IMR-90 (cell line): Measurements from ENCODE around the gene KLHL29. TPM values are rescaled to one million over a fixed set of nuclear protein-coding genes. Genes with fewer than 3 reads are reported as not detected.

Source experiments
- ATAC-seq: fragments of 200-7000 bp; cut with Tn5 transposase; 2 replicates; pipeline ENCODE4 v1.9.1; 2020; ENCODE audit warnings: low read depth, mild to moderate bottlenecking, moderate library complexity
- BruUV-seq: library from RNA; stranded (reverse); fragments of 400-500 nt; replicated peaks from 2 replicates; lab custom pipeline; 2021; lab: Mats Ljungman, UMichigan
- CTCF ChIA-PET: fragments of 300-600 bp; formaldehyde crosslinking; extraction: SDS; loops from one replicate; lab custom pipeline; 2021; ENCODE audit warnings: antibody characterized with exemption; lab: Yijun Ruan, JAX
- POLR2A ChIA-PET: fragments of 300-600 bp; sonication (Branson Sonifier 250); formaldehyde crosslinking; loops from one replicate; lab custom pipeline; 2022; ENCODE audit warnings: antibody characterized with exemption; ENCODE audit not compliant: unreplicated experiment; lab: Charles Lee
- DNase-seq: peaks from one replicate; pipeline ENCODE4 v3.0.0; 2013
- H2AFZ ChIP-seq: replicated peaks from 2 replicates; pipeline ENCODE3; 2013; ENCODE audit warnings: low read length, mild to moderate bottlenecking; ENCODE audit not compliant: poor library complexity
- H2AK5ac ChIP-seq: 2 replicates; pipeline ENCODE4 v1.6.1; 2013; ENCODE audit warnings: low read depth, low read length, inconsistent platforms
- H2AK9ac ChIP-seq: replicated peaks from 2 replicates; pipeline ENCODE3; 2013; ENCODE audit warnings: mild to moderate bottlenecking, low read depth, low read length, moderate library complexity; ENCODE audit not compliant: poor library complexity
- H2BK120ac ChIP-seq: 2 replicates; pipeline ENCODE4 v1.6.1; 2013; ENCODE audit warnings: low read depth, low read length, inconsistent platforms
- H2BK15ac ChIP-seq: 3 replicates; pipeline ENCODE4 v1.6.1; 2013; ENCODE audit warnings: low read depth, low read length, inconsistent platforms
- H2BK20ac ChIP-seq: 2 replicates; pipeline ENCODE4 v1.6.1; 2013; ENCODE audit warnings: low read depth, mild to moderate bottlenecking, inconsistent platforms, low read length, moderate library complexity
- H2BK5ac ChIP-seq: 2 replicates; pipeline ENCODE4 v1.6.1; 2013; ENCODE audit warnings: mild to moderate bottlenecking, low read depth, low read length, inconsistent platforms; ENCODE audit not compliant: poor library complexity, severe bottlenecking
- H3K14ac ChIP-seq: replicated peaks from 2 replicates; pipeline ENCODE4 v1.6.1; 2013; ENCODE audit warnings: low read depth, low read length, inconsistent platforms
- H3K18ac ChIP-seq: 2 replicates; pipeline ENCODE4 v1.6.1; 2013; ENCODE audit warnings: low read depth, low read length, control low read depth
- H3K23ac ChIP-seq: 2 replicates; pipeline ENCODE4 v1.6.1; 2013; ENCODE audit warnings: low read depth, low read length, inconsistent platforms
- H3K27ac ChIP-seq: 2 replicates; pipeline ENCODE4 v1.5.1; 2013; ENCODE audit warnings: mild to moderate bottlenecking, control low read depth, low read length; ENCODE audit not compliant: insufficient read depth
- H3K27me3 ChIP-seq: 2 replicates; pipeline ENCODE4 v1.6.1; 2013; ENCODE audit warnings: low read length; ENCODE audit not compliant: control insufficient read depth, insufficient read depth
- H3K36me3 ChIP-seq: 2 replicates; pipeline ENCODE4 v1.6.1; 2013; ENCODE audit warnings: low read length, mixed read lengths; ENCODE audit not compliant: control insufficient read depth, insufficient read depth
- H3K4ac ChIP-seq: 2 replicates; pipeline ENCODE4 v1.6.1; 2013; ENCODE audit warnings: low read depth, low read length, inconsistent platforms
- H3K4me1 ChIP-seq: 2 replicates; pipeline ENCODE4 v1.6.1; 2013; ENCODE audit warnings: low read length, mixed read lengths; ENCODE audit not compliant: control insufficient read depth, insufficient read depth
- H3K4me2 ChIP-seq: 2 replicates; pipeline ENCODE4 v1.6.1; 2013; ENCODE audit warnings: low read depth, mild to moderate bottlenecking, control low read depth, low read length, moderate library complexity
- H3K4me3 ChIP-seq: 2 replicates; pipeline ENCODE4 v1.5.1; 2013; ENCODE audit warnings: low read depth, mild to moderate bottlenecking, control low read depth, low read length, moderate library complexity; ENCODE audit not compliant: insufficient read depth
- H3K56ac ChIP-seq: 2 replicates; pipeline ENCODE4 v1.6.1; 2013; ENCODE audit warnings: low read length, inconsistent platforms; ENCODE audit not compliant: insufficient read depth; ENCODE audit errors: extremely low read depth
- H3K79me1 ChIP-seq, 2 experiments: 2 replicates each; pipeline ENCODE4 v1.6.1; 2013; ENCODE audit warnings: low read length in 2 of 2, inconsistent platforms in 1 of 2, low read depth in 1 of 2
- H3K9ac ChIP-seq: 2 replicates; pipeline ENCODE4 v1.6.1; 2013; ENCODE audit warnings: low read depth, low read length, control low read depth
- H3K9me1 ChIP-seq: 2 replicates; pipeline ENCODE4 v1.6.1; 2013; ENCODE audit warnings: low read length, inconsistent platforms; ENCODE audit not compliant: insufficient read depth
- H3K9me3 ChIP-seq: 2 replicates; pipeline ENCODE4 v1.6.1; 2013; ENCODE audit warnings: low read length; ENCODE audit not compliant: control insufficient read depth, insufficient read depth
- H4K20me1 ChIP-seq: 2 replicates; pipeline ENCODE4 v1.6.1; 2013; ENCODE audit warnings: low read length, inconsistent platforms; ENCODE audit not compliant: insufficient read depth
- H4K5ac ChIP-seq: 2 replicates; pipeline ENCODE4 v1.6.1; 2013; ENCODE audit warnings: mild to moderate bottlenecking, low read depth, low read length, control low read depth
- H4K8ac ChIP-seq, 2 experiments: 2 replicates each; pipeline ENCODE4 v1.6.1; 2013; ENCODE audit warnings: low read depth in 2 of 2, low read length in 2 of 2, control low read depth in 1 of 2, inconsistent platforms in 1 of 2
- H4K91ac ChIP-seq: 2 replicates; pipeline ENCODE4 v1.6.1; 2013; ENCODE audit warnings: low read depth, low read length, inconsistent platforms; ENCODE audit not compliant: insufficient read depth
- POLR2A ChIP-seq: IDR thresholded peaks from 2 replicates; pipeline ENCODE4 v1.6.1; 2012; ENCODE audit warnings: mild to moderate bottlenecking, low read depth, low read length
- USF2 ChIP-seq: fragments of 150-350 bp; IDR thresholded peaks from 2 replicates; pipeline ENCODE4 v1.6.1; 2017; ENCODE audit warnings: mild to moderate bottlenecking, antibody characterized with exemption, low read length, low read depth
- WGBS, 2 experiments: methylation state at CpG; one replicate each; pipeline versions ENCODE4 v1.1.5 to v1.1.7; 2013; ENCODE audit warnings: missing lambda C conversion rate in 2 of 2; ENCODE audit not compliant: insufficient read length in 1 of 2; ENCODE audit errors: extremely low coverage in 2 of 2; 5-methylcytosine and 5-hydroxymethylcytosine counted together
- dilution Hi-C: fragments of 300-500 bp; cut with HindIII; formaldehyde crosslinking; loops from one replicate; pipeline ENCODE4 v1.14.3; 2018; ENCODE audit warnings: low sequenced_read_pairs; ENCODE audit not compliant: unreplicated experiment
- in situ Hi-C: fragments of 300-500 bp; cut with MboI; formaldehyde crosslinking; loops from 3 replicates; pipeline ENCODE4 v1.14.3; 2019; ENCODE audit warnings: low sequenced_read_pairs, inconsistent platforms, mixed read lengths
- intact Hi-C: fragments of 100-400 bp; cut with micrococcal nuclease; formaldehyde crosslinking; loops from 2 replicates; pipeline ENCODE4 v1.10.0; 2022
- polyA plus RNA-seq, 3 experiments: library from polyadenylated mRNA; depleted of rRNA; stranded (reverse); fragments of >200 nt; gene quantifications; 2 replicates each; pipeline ENCODE4 v1.2.3, GENCODE V29; 2012; ENCODE audit warnings: low replicate concordance in 1 of 3
- total RNA-seq: library from RNA; depleted of rRNA; stranded (reverse); fragments of >200 nt; gene quantifications from 2 replicates; pipeline ENCODE4 v1.2.3, GENCODE V29; 2012
- TF ChIP-seq, protein P1 (sequence below): fragments of 150-350 bp; IDR thresholded peaks from 2 replicates; pipeline ENCODE4 v1.6.1; 2016; ENCODE audit warnings: low read depth, mild to moderate bottlenecking, low read length, moderate library complexity, borderline replicate concordance

The KLHL29 gene
- total and polyA plus RNA-seq, 2 of the 4 experiments (the other 2 are of a cell fraction): 2.0 to 8.0 TPM

DNA sequence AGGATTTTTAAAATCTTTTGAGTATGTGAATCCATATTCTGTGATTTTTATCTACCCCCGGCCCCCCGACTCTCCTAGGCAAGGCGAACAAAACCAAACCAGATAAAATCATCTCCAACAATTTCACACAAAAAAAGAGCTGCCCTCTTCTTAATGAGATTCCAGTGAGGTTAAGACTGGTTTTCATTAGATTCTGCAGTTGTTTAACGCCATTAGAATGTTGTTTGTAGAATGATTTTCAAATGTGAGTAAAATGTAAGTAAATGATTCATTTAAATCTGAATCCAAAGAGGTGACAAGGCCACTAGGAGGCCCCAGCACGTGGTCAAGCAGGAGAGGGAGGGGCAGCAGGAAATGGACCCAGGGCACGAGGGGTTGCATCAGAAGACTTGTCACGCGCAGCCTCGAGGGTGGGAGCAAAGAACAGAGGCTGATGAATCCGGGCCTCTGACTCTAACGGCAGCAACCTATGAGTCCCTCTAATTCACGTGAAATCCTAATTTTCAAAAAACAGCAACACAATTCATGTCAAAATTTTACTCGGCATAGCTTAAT, 24.3 kb upstream of the KLHL29 start (continued):
- TF ChIP-seq, protein P1, sequence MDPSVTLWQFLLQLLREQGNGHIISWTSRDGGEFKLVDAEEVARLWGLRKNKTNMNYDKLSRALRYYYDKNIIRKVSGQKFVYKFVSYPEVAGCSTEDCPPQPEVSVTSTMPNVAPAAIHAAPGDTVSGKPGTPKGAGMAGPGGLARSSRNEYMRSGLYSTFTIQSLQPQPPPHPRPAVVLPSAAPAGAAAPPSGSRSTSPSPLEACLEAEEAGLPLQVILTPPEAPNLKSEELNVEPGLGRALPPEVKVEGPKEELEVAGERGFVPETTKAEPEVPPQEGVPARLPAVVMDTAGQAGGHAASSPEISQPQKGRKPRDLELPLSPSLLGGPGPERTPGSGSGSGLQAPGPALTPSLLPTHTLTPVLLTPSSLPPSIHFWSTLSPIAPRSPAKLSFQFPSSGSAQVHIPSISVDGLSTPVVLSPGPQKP: no peak

DNA sequence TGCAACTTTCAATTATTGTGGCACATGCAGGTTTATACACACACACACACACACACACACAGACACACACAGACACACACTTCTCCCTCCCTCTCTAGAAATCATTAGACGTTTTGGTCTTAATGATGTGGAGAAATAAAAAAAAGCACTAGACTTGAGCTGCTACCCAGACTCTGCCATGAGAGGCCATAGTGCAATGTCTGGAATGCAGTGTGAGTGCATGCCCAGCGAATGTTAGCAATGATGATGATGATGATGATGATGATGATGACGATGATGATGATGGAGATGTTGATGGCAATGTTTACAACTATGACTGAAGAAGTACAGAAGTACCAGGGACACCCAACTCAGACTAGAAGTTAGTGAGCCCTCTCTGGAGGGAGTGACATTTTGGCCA, 23.8 kb upstream of the KLHL29 start:
- H3K79me1 ChIP-seq: no peaks in the 10 kb centered on the region
- no peak overlapping the region for H2BK15ac ChIP-seq
- H2BK5ac ChIP-seq: no peak overlapping the region
- H2AK5ac ChIP-seq: no peak overlapping the region
- H3K9me3 ChIP-seq: no peaks in the 10 kb centered on the region
- no peak overlapping the region for H3K27ac ChIP-seq
- CTCF ChIA-PET: interaction anchor here (0.6 kb wide), 1 partner anchor 762 kb away, joined by 3 read pairs; no protein-coding TSS in a partner anchor
- H3K4ac ChIP-seq: no peak overlapping the region
- intact Hi-C loops (no loop called here), in situ Hi-C loops (no loop called here), dilution Hi-C loops (no loop called here)
- H3K27me3 ChIP-seq: peaks cover 16% of the 10 kb centered on the region
- TF ChIP-seq USF2 (no peak), POLR2A (no peak)
- no peak overlapping the region for H3K9ac ChIP-seq
- ATAC-seq (peak; percentile 37), DNase-seq (peak; percentile 41)
- H3K14ac ChIP-seq: no peak overlapping the region
- no peak overlapping the region for H3K56ac ChIP-seq
- no peaks in the 10 kb centered on the region for H3K36me3 ChIP-seq
- H4K20me1 ChIP-seq: no peaks in the 10 kb centered on the region
- H3K18ac ChIP-seq: no peak overlapping the region
- no CpG with 5 or more reads among the region's 3 CpGs for WGBS, 2 experiments
- H4K5ac ChIP-seq: no peak overlapping the region
- H2BK120ac ChIP-seq: no peak overlapping the region
- no peak overlapping the region for H2AFZ ChIP-seq
- no peak overlapping the region for H2AK9ac ChIP-seq
- no peak overlapping the region for H4K8ac ChIP-seq
- BruUV-seq: no TSS peak
- H3K4me3 ChIP-seq: no peak overlapping the region
- no peak overlapping the region for H3K23ac ChIP-seq
- POLR2A ChIA-PET: no interaction called here
- H2BK20ac ChIP-seq: no peak overlapping the region
- no peak overlapping the region for H3K4me2 ChIP-seq
- H4K91ac ChIP-seq: no peak overlapping the region
- no peaks in the 10 kb centered on the region for H3K4me1 ChIP-seq
- H3K9me1 ChIP-seq: no peaks in the 10 kb centered on the region
